ENCODE results near the gene SPECC1. TPM values are rescaled to one million over a fixed set of nuclear protein-coding genes. Genes with fewer than 3 reads are reported as not detected.

The SPECC1 gene
- total RNA-seq, 4 donors from 2014 or later = 9.8 to 24.2 (median 11.7) TPM

DNA sequence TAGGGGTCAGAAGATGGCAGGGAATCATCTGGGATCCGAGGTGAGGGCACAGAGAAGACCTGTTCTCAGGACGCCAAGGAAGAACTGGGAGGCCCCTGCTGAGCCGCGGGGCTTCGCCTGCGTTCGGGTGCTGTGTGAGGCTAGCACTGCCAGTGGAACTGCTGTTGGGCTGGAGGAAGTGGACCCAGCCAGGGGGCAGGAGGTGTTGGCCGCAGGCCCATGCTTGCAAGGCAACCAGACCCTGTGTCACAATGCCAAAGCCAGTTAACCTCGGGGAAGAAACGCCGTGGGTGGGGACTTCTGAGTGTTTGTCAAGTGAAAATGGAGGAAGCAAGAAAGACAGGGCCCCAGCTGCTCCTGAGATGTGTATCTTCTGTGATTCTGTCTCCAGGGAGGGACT, 272.7 kb downstream of the SPECC1 start:
- DNase-seq (ENCODE audit: low spot score in 2 of 2) = no peak
- H3K4me3 ChIP-seq (ENCODE audit: low read depth, poor library complexity, severe bottlenecking) = no peak overlapping the region
- intact Hi-C loops (cut with DNase I; ENCODE audit: low total_unique reads) = no loop called here
- 47 to 56% methylated on average over 11 of the region's 11 CpGs for WGBS, 2 donors
- TF ChIP-seq POLR2A (IDR thresholded peaks at IDR 0.05) = no peak
- no peak for TF ChIP-seq CTCF (IDR thresholded peaks at IDR 0.05)

DNA sequence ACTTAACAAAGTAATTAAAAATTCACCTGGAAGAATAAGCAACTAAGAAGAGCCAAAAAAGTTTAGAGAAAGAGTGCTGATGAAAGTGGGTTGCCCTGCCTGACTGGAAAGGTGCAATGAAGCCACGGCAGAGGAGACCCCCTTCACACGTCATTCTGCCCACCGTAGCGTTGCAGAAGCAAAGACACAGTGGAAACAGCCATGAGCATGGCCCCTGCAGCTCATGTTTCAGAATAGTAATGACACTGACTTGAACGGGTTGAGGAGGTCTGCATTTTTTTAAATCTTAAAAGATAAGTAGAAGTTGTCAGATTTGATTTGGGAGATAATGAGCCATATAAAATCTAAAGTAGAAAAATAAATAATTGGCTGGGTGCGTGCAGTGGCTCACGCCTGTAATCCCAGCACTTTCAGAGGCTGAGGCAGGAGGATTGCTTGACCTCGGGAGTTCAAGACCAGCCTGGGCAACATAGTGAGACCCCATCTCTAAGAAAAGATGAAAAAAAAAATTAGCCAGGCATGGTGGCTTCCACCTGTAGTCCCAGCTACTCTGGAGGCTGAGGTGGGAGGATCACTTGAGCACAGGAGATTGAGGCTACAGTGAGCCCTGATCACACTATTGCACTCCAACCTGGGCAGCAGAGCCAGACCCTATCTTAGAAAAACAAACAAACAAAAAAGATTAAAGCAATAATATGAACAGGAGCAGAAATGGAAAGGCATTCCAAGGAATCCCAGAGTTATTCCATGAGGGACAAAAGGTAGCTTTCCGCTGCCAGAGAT, 273.6 kb downstream of the SPECC1 start:
- no peak for DNase-seq (ENCODE audit: low spot score in 2 of 2)
- intact Hi-C loops (cut with DNase I; ENCODE audit: low total_unique reads) = no loop called here
- H3K4me3 ChIP-seq (ENCODE audit: low read depth, poor library complexity, severe bottlenecking) = no peak overlapping the region
- TF ChIP-seq CTCF (IDR thresholded peaks at IDR 0.05) = no peak
- no peak for TF ChIP-seq POLR2A (IDR thresholded peaks at IDR 0.05)
- 73 to 77% methylated on average over 9 of the region's 9 CpGs for WGBS, 2 donors

DNA sequence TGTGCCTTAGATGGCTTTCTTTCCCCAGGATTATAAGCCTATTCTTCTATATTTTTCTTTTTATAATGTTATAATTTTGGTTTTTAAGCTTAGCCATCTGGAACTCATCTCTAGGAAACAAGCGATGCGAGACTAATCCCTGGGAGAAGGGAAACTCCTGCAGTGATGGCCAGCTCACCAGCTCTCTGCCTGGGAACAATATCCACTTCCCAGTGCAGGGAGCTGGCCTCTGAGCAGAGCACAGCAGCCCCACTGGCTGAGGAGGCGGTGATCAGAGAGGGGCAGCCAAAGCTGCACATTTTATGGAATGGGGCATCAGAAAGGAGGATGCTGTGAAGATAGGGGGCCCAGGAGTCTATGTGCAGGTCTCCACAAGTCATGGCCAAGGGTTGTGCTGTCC, 274.9 kb downstream of the SPECC1 start:
- TF ChIP-seq CTCF (IDR thresholded peaks at IDR 0.05) = no peak
- no peak for TF ChIP-seq POLR2A (IDR thresholded peaks at IDR 0.05)
- DNase-seq (ENCODE audit: low spot score in 2 of 2) = no peak
- 76 to 85% methylated on average over 3 of the region's 3 CpGs for WGBS, 2 donors
- no peak overlapping the region for H3K4me3 ChIP-seq (ENCODE audit: low read depth, poor library complexity, severe bottlenecking)
- intact Hi-C loops (cut with DNase I; ENCODE audit: low total_unique reads) = no loop called here

- intact Hi-C loops (cut with DNase I; ENCODE audit: low total_unique reads) = no loop called here
- no peak overlapping the region for H3K4me3 ChIP-seq (ENCODE audit: low read depth, poor library complexity, severe bottlenecking)
- 81 to 86% methylated on average over 6 of the region's 6 CpGs for WGBS, 2 donors
- no peak for DNase-seq (ENCODE audit: low spot score in 2 of 2)
- TF ChIP-seq POLR2A (IDR thresholded peaks at IDR 0.05) = no peak
Measured at GRCh38 chr17:20284570-20285295, 275.6 kb downstream of the SPECC1 start.

DNA sequence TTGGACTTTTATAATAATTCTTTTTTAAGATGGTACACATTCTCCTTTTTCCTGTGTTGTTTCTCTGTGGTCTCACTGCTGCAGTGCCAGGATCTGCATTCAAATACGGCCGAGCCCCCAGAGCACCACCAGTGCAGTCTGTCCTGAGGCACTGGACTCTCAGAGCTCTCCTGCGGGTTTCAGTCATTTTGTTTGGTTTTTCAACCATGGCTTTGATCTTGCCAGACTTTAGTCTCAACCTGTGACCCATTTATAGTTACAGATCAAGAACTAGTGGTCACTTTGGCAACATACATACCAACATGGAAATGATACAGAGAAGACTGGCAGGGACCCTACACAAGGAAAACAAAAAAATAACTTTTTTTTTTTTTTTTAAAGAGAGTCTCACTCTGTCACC, 280.8 kb downstream of the SPECC1 start:
- no peak overlapping the region for H3K4me3 ChIP-seq (ENCODE audit: low read depth, poor library complexity, severe bottlenecking)
- TF ChIP-seq POLR2A (IDR thresholded peaks at IDR 0.05) (no peak), CTCF (IDR thresholded peaks at IDR 0.05) (no peak)
- intact Hi-C loops (cut with DNase I; ENCODE audit: low total_unique reads) = no loop called here
- WGBS, 2 donors = 91 to 96% methylated on average over 3 of the region's 3 CpGs
- no peak for DNase-seq (ENCODE audit: low spot score in 2 of 2)

DNA sequence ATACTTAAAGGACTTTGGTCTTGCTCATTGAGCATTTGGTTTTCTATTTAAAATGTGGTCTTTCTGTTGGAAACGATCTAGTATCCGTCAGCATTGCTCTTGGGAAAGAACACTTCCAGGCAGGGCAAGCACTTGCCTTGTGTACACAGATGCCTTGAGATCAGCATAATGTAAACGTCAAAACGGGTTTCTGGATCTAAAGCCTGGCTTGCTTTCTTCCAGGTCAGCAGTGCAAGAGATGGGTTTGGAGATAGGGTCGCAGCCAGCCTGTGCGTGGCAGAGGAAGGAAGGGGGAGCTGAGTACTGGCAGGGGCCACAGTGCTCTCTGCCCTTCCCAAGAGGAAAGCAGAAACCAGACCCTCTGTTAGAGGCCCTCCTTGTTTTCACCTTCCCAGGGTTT, 282.7 kb downstream of the SPECC1 start:
- no peak overlapping the region for H3K4me3 ChIP-seq (ENCODE audit: low read depth, poor library complexity, severe bottlenecking)

More for the DNA sequence above, 282.7 kb downstream of the SPECC1 start:
- TF ChIP-seq CTCF (IDR thresholded peaks at IDR 0.05) (no peak), POLR2A (IDR thresholded peaks at IDR 0.05) (no peak)
- 59 to 68% methylated on average over 6 of the region's 6 CpGs for WGBS, 2 donors
- DNase-seq (ENCODE audit: low spot score in 2 of 2) = no peak
- intact Hi-C loops (cut with DNase I; ENCODE audit: low total_unique reads) = no loop called here

All from lower leg skin (tissue), 4 donors.